ENCODE measurements around the gene ZNF606. TPM values are rescaled to one million over a fixed set of nuclear protein-coding genes. Genes with fewer than 3 reads are reported as not detected.
A peak's percentile ranks its signal among the peaks of the same experiment; 100 is the strongest.

The ZNF606 gene
- total RNA-seq, 1 experiment from 2014 or later = 23.5 TPM

DNA sequence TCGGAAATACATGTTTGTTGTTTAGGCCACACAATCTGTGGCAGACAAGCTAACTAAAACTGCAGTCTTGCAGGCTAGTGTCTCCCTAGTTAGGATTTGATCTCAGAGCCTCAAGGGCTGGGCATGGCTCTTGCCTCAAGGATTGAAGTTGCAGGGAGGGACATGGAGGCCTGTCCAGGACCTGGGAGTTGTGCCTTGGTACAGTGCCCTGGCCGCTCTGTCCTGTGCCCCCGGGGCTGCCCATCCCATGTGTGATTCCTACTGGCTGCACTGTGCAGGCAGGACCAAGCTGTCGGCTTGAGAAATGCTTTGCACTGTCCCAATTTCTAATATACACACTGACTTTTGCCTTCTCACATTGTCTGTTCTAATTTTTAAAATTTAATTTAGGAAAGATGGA lies 47.6 kb downstream of the ZNF606 start:
- BruUV-seq (replicated peaks) = no TSS peak
- Mint-ChIP-seq H3K36me3 (ENCODE audit: insufficient read depth, unreplicated experiment) (no peaks in the 10 kb centered on the region), H3K27ac (ENCODE audit: unreplicated experiment) (no peak overlapping the region), H3K9me3 (ENCODE audit: low read depth, unreplicated experiment) (peaks cover 15% of the 10 kb centered on the region), H3K4me3 (ENCODE audit: low read depth, unreplicated experiment) (no peak overlapping the region), H3K27me3 (ENCODE audit: unreplicated experiment) (no peaks in the 10 kb centered on the region), H3K4me1 (ENCODE audit: low read depth, unreplicated experiment) (no peaks in the 10 kb centered on the region)
- TF ChIP-seq, protein P1, sequence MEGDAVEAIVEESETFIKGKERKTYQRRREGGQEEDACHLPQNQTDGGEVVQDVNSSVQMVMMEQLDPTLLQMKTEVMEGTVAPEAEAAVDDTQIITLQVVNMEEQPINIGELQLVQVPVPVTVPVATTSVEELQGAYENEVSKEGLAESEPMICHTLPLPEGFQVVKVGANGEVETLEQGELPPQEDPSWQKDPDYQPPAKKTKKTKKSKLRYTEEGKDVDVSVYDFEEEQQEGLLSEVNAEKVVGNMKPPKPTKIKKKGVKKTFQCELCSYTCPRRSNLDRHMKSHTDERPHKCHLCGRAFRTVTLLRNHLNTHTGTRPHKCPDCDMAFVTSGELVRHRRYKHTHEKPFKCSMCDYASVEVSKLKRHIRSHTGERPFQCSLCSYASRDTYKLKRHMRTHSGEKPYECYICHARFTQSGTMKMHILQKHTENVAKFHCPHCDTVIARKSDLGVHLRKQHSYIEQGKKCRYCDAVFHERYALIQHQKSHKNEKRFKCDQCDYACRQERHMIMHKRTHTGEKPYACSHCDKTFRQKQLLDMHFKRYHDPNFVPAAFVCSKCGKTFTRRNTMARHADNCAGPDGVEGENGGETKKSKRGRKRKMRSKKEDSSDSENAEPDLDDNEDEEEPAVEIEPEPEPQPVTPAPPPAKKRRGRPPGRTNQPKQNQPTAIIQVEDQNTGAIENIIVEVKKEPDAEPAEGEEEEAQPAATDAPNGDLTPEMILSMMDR (IDR thresholded peaks at IDR 0.05; ENCODE audit: unreplicated experiment) = no peak
- intact Hi-C loops (cut with micrococcal nuclease; ENCODE audit: unreplicated experiment) = no loop called here
- CTCF ChIA-PET = interaction anchor here (0.8 kb wide), 1 partner anchor 15 kb away, joined by 4 read pairs; no protein-coding TSS in a partner anchor
- DNase-seq = no peak

DNA sequence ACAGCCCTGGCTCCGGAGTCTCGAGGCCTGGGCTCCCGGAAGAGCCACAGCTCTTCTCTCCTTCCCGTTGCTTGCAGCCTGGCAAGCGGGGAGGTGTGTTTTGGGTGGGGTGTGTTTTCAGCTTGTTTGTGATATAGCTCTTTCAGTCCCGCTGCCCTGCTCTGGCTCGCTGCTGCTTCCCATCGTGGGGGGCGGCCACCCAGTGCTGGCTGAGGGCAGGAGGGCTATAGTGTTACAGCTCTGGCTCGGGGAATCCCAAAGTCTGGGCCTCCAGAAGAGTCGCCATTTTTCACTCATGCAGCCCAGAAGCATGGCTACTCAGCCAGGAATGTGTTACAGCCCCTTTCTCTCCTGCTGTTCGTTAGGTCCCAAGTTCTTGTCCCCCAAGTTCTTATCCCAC lies 52.9 kb downstream of the ZNF606 start:
- BruUV-seq (replicated peaks) = no TSS peak
- Mint-ChIP-seq H3K4me3 (ENCODE audit: low read depth, unreplicated experiment) (no peak overlapping the region), H3K4me1 (ENCODE audit: low read depth, unreplicated experiment) (peaks cover 9% of the 10 kb centered on the region), H3K9me3 (ENCODE audit: low read depth, unreplicated experiment) (peaks cover 18% of the 10 kb centered on the region), H3K27ac (ENCODE audit: unreplicated experiment) (no peak overlapping the region), H3K36me3 (ENCODE audit: insufficient read depth, unreplicated experiment) (peaks cover 13% of the 10 kb centered on the region), H3K27me3 (ENCODE audit: unreplicated experiment) (no peaks in the 10 kb centered on the region)
- DNase-seq = no peak
- TF ChIP-seq, protein P1 (IDR thresholded peaks at IDR 0.05; ENCODE audit: unreplicated experiment) = no peak
- CTCF ChIA-PET = no interaction called here
- intact Hi-C loops (cut with micrococcal nuclease; ENCODE audit: unreplicated experiment) = no loop called here

DNA sequence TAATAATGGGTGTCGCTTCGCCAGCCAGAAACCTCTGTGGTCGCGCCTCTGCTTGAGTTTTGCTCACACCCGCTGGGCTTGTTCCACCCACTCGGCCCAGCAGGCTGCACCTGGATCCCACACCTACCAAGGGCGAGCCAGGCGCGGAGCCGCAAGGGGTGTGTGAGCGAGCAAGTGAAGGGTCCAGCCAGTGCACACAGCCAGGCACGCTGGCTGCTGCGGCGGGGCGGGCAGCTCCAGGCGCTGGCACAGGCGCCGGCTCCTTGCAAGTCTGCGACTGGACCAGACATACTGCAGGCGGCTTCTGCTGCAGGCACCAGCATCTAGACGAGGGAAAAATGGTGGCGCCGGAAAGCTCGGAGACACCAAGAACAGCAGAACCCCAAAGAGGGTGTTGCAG lies 53.3 kb downstream of the ZNF606 start:
- Mint-ChIP-seq H3K4me1 (ENCODE audit: low read depth, unreplicated experiment) (peaks cover 9% of the 10 kb centered on the region), H3K36me3 (ENCODE audit: insufficient read depth, unreplicated experiment) (peaks cover 13% of the 10 kb centered on the region), H3K9me3 (ENCODE audit: low read depth, unreplicated experiment) (peaks cover 15% of the 10 kb centered on the region), H3K27ac (ENCODE audit: unreplicated experiment) (no peak overlapping the region), H3K4me3 (ENCODE audit: low read depth, unreplicated experiment) (no peak overlapping the region), H3K27me3 (ENCODE audit: unreplicated experiment) (no peaks in the 10 kb centered on the region)
- intact Hi-C loops (cut with micrococcal nuclease; ENCODE audit: unreplicated experiment) = no loop called here
- CTCF ChIA-PET = no interaction called here
- TF ChIP-seq, protein P1 (IDR thresholded peaks at IDR 0.05; ENCODE audit: unreplicated experiment) = no peak
- DNase-seq = no peak
- no TSS peak for BruUV-seq (replicated peaks)

DNA sequence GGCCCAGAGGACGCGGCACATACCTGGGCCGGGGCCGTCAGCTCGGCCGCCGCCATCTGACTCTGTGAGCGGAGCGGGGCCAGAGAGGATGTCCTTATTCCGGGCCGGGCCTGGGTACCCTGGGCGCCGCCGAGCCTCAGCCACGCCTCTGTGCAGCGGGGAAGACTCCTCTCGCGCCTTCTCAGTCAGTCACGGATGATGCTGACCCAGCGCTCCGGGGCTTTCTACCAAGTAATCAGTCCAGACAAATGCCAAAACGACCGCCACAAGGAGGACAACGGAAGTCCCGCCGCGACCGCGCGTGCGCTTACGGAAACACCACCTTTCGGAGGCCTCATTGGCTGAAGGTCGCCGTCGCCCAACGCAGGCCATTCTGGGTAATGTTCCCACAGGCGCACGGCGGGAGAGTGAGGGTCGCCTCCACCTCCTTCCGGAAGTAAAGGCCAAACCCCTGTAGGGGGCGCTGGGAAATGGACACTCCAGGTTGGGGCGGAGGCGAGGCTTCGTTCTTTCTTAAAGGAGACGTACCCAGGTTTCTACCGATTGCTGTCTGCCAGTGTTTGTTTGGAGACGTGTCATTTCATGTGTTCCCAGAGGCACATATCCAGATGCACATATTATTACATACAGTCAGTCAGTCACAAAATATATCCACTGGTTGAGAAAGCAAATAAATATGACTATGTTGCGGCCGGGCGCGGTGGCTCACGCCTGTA lies 55.0 kb downstream of the ZNF606 start, which contains the start of gene ZNF256:
TSS of gene ZNF256 (minus strand) at position 288 of the 716 bp plus-strand sequence. CDS start at position 56, 232 bp downstream.
- Mint-ChIP-seq H3K36me3 (ENCODE audit: insufficient read depth, unreplicated experiment) (peaks cover 18% of the 10 kb centered on the region), H3K27me3 (ENCODE audit: unreplicated experiment) (no peaks in the 10 kb centered on the region), H3K9me3 (ENCODE audit: low read depth, unreplicated experiment) (peaks cover 24% of the 10 kb centered on the region), H3K4me3 (ENCODE audit: low read depth, unreplicated experiment) (peak within 1 kb of the TSS; percentile 83), H3K4me1 (ENCODE audit: low read depth, unreplicated experiment) (peaks cover 9% of the 10 kb centered on the region), H3K27ac (ENCODE audit: unreplicated experiment) (peak within 1 kb of the TSS; percentile 87)
- no TSS peak for BruUV-seq (replicated peaks)
- CTCF ChIA-PET = no interaction called here
- TF ChIP-seq, protein P1 (IDR thresholded peaks at IDR 0.05; ENCODE audit: unreplicated experiment) = peak; percentile 46
- intact Hi-C loops (cut with micrococcal nuclease; ENCODE audit: unreplicated experiment) = no loop called here
- DNase-seq = peak; percentile 93

Data from Calu3 (cell line).